GM19372 (cell line): ENCODE results near the gene VDR.

Experiments used
- ATAC-seq: cut with Tn5 transposase; IDR thresholded peaks from one replicate; pipeline ENCODE4 v1.9.1; 2021; ENCODE audit warnings: mild to moderate bottlenecking, low read depth, moderate library complexity; ENCODE audit not compliant: unreplicated experiment

The VDR gene

DNA sequence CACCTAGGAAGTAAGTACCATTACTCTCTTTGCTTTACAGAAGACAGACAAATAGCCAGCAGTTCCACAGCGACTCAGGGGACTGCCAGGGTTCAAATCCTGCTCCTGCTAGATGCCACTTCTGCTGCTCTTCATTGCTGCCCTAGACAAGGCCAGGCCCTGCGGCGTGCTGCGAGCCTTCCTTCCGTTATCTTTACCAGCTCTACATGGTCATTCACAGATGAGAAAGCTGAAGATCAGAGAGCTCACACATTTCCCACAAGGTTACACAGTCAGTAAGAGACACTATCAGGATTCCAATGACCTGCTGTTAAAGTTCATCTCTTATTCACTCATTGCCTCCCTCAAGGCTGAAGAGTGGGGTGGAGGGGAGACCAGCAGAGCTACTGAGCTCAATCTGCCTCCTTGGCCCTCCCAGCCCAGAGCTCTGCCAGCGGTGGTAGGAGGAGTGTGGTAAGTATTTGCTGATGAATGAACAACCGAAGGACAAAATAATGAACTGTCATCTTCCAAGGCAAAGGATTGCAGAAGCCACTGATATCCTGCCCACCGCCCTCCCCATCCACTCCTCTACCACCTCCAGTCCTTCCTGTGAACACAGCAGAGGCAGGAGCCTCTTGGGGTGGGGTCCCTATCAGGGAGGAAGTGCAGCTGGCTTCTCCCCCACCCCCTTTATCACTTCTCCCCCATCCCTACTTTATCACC is 70.4 kb downstream of the VDR start:
- ATAC-seq, result no peak

DNA sequence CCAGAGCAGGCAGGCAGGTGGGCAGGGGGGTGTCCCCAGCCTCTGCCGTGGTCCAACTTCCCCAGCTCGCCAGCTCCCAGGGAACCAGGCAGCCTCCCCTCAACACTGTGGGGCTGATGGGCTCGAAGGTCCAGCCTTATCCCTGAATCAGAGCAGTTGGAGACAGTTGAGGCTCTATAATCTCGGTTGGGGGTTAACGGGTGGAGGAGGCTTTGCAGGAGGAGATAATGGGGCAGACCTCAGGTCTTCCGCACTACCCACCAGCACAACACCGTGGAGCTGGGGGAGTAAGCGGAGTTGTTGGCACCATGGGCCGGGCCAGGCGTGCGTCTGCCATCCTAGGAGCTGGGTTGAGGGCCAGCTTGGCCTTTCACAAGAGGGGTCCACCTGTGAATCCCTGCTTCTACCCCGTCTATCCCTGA is 71.2 kb downstream of the VDR start:
- ATAC-seq, result no peak

- ATAC-seq, result no peak
These were observed 72.4 kb downstream of the VDR start for GRCh38 chr12:47832263-47832933.

- ATAC-seq, result no peak
These were observed 75.2 kb downstream of the VDR start for GRCh38 chr12:47829584-47829983.

DNA sequence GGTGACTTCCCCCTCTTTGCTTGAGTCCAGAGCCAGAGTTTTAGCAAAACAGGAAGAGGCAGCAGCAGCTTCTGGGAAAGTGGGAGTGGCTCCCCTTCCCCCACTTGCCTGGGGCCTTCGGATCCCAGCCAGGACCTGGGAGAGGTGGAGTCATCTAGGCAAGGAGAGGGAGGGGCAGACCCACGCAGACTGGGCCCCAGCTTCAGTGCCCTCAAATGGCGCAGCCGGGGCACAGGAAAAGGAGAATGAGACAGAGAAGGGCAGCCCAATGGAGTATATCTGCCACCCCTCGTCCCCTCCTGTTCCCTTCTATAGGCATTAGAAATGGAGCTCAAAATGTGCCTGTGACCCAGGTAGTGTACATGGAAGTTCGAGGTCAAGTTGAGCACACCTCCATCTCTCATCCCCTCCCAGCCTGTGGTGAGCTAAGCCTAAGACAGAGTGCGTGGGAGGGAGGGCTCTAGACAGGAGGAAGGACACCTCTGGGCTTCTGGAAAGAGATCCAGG is 75.8 kb downstream of the VDR start:
- ATAC-seq, result no peak

- no peak for ATAC-seq
These were observed 76.5 kb downstream of the VDR start for GRCh38 chr12:47828008-47828975.

GRCh38 chr12:47825173-47825639 is 79.6 kb downstream of the VDR start:
- no peak for ATAC-seq

- ATAC-seq, result no peak
These were observed 80.2 kb downstream of the VDR start for GRCh38 chr12:47824635-47825034.

- no peak for ATAC-seq
These were observed 80.6 kb downstream of the VDR start for GRCh38 chr12:47824198-47824597.

DNA sequence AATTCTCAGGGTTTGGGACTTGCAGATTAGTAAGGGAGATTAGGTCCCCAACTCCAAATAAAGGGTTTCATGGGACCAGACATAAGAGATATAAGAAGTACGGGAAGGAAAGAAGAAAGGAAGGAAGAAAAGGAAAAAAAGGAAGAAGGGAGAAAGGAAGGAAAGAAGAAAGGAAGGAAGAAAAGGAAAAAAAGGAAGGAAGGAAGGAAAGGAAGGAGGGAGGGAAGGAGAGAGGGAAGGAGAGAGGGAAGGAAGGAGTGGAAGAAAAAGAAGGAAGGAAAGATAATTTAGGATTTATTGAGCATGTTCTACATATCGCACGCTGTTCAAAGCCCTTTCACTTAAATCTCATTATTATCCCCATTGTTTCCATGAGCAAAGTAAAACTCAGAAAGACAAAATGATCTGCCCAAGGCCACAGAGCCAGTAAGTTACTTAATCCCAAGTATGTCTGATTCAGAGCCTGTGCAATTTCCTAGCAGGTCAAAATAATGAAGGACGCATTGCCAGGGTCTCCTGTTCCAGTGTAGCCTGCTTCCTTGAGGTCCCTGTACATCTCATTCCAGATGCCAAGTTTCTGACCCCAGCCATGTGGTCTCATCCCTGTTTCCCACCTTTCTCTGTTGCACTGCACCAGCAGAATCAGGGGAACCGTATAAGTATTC is 81.2 kb downstream of the VDR start:
- ATAC-seq, result no peak

DNA sequence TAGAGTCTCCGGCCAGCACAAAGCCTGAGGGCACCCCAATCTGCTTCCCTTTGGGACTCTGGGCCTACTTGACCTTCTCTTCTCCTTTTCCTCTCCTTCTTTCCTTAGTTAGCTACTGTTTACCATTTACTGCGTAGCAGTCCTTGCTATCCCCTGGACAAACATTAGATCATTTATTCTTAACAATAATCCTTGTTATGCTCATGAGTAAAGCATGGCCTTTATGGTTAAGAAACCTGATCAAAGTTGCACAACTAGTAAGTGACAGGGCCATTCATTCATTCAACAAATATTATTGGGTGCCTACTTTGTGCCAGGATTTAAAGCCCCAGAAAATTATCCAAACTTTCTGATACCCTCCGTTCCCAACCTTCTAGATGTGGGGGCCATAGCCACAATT is 81.9 kb downstream of the VDR start:
- ATAC-seq, result no peak

DNA sequence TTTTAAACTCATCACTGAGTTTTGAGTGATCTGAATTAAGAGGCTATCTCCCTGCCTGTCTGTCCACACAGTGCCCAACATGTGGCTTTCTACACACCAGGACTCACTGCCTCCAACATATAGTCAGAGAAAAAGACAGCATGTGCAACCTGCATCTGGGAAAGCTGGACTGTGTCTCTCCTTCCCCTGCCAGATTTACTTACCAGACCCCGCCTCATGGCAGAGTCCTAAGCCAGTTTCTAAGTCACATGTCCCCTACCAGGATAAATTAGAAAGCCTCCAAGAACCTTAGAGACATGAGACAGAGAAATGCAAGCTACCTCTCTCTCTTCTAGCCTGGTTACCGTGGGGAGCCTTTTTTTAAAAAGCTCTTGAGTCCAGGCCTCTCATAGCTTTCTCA is 82.4 kb downstream of the VDR start:
- ATAC-seq, result no peak

DNA sequence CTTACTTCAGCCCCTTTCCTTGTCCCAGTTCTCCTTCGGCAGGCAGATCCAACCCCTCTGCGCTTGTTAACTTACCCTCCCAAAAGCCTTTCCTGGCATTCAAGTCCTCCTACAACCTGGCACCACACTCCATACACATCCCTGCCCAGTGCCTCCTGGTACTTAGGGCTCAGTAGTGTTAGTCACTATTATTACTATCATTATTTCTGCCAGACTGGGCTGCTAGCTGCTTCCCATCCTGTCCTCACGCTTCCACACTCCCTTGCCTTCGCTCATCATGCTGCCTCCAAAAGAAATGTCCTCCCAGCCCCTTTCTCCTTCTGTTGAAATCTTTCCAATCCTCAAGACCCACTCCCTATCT is 83.5 kb downstream of the VDR start:
- ATAC-seq, result no peak

DNA sequence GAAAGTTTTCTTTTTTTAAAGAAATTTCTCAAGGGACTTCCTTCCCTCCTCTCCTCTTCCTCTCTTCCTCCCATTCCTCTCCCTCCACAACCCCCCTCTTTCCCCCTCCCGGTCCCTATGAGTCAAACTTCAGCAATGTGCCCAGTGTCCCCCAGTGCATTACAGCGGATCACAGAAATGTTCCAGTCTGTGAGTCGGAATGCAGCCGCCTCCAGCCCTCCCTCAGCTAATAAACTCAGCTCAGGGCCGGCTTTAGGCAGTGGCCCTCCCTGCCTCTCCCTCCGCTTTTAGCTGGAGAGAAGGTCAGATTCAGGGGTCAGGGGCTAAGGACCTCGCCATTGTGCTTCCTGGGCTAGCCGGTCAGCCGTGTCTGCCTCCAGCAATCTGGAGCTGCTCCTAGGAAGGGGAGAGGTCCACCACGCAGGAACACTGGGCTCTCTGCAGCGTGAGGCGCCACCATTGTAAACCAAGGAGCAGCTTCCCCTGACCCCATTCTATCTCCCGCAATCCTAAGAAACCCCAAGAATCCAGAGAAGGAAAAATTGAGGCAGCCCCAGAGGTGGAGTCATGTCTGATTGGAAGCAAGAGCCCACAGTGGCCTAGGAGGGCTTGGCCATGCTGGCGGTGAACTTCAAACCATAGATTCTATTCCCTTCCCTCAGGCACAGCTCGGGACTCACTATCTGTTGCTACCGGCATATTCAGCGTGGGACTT is 84.0 kb downstream of the VDR start:
- ATAC-seq, result no peak

DNA sequence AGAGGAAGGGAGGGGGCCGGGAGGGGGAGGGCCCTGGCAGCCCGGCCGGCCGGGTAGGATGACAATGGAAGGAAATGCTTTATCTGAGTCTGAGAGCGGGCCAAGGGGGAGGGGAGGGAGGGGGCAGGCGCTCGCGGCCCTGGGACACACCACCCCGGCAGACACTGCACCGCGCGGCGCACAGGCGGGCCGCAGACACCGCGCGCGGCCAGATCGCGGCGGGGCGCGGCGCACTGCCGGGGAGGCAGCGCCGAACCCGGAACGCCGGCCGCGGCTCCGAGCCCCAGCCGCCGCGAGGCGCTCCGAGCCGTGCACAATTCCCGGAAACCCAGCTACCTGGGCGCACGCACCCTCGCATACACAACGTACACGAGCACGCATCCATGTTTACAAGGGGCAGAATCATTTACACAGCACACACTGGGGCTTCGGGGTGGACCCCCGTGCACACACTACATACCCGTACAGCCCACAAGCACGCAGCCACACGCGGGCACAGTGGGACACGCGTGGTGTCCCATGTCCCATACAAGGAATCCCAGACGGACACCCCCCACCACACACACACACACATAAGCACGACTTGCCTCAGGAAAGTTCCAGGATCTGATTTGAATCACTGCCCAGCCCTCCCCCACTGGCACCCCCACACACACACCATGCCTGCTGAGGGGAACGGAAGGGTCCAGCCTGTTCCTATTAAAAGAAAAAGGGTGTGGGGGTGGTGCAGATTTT is 84.7 kb downstream of the VDR start, which contains the start of gene HDAC7:
Gene HDAC7 (minus strand): TSS at position 8 of the 735 bp plus-strand sequence. CDS start 118 bp downstream, outside the sequence.
- no peak for ATAC-seq

DNA sequence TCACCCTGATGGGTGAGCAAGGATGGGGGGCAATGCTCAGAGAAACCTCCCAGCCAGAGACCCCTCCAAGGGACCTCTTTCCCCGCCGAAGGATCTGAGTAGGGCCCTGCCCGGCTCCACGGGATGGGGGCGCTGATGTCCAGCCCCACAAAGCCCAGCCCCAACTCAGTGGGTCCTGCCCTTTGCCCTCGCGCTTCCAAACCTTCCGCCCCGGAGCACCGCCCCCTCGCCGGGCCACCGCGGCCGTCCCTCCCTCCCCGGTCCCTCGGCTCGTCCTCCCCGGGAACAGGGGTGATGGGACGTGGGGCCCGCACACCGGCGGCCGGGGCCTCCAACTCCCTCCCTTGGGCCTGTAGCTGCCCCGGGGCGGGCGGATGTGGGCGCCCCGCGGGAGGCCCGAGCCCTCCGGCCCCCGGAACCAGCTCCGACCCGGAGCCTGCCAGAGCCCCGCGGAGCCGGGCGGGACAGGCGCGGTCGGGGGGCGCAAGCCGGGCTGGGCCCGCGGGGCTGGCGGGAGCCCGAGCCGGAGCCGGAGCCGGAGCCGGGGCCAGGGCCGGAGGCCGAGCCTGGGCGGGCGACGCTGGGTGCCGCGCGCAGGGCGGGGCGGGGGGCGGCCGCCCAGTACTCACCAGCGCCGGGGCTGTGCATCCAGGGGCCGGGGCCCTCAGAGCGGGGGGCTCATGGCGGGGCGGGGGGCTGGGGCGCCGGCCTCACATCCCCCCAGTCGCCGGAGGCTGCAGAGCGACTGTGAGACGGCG is 85.5 kb downstream of the VDR start:
- ATAC-seq, result no peak

DNA sequence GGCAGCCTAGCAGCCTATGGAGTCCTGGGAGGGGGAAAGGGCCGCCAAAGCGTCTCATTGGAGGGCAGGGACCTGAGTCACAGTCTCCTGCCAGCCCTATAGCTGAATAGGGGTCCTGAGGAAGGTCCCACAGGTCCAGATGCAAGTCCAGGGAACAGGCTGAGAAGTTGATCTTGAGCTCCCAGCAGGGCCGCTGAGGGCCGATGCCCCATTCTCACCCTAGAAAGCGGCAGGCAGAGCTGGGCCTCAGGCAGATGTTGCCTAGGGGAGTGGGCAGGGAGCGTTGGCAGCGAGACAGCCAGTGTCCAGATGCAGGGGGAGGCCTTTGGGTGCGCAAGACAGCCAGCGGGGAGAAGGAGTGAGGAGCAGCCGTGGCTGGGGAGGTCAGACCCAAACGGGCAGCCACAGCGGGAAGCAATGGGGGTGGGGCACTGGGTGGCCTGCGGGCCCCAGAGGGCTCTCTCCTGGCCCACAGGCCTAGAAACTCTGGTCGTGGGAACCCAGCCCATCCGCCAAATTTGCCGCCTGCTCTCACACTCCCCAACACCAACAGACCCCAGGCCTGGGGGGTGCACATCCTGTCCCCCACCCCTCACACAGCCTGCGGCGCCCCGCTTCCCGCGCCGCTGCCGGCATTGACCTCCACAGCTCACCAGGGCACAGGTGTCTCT is 86.2 kb downstream of the VDR start:
- ATAC-seq, result no peak

DNA sequence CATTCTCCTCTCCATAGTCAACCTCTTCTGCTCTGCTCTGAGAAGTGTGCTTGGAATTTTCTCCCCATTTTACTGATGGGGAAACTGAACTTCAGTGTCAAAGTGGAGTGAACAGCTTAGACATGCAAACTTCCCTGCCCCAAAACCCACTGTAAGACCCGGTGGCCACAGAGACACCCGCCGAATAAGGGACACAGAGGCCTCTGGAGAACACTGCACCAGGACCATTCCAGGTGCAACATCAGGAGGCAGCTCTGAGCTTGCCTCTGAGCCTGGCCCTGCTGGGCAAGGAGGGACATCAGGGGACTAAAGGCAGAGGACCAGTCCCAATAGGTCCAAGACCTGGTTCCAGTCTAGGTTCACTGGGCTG is 86.8 kb downstream of the VDR start:
- no peak for ATAC-seq
